OCI-LY1 (cell line): ENCODE results near the gene EXOC7.

Source experiments
- CTCF ChIP-seq: fragments of 200-600 bp; sonication (generic), shearing (Covaris generic); IDR thresholded peaks from 2 replicates; pipeline ENCODE4 v1.5.1; 2017; ENCODE audit warnings: mild to moderate bottlenecking, antibody characterized with exemption, low read length, moderate library complexity, mixed read lengths
- EZH2 ChIP-seq: fragments of 200-600 bp; sonication (generic), shearing (Covaris generic); IDR thresholded peaks from 2 replicates; pipeline ENCODE4 v1.8.0; 2017; ENCODE audit warnings: borderline replicate concordance, mixed run types, mild to moderate bottlenecking, antibody characterized with exemption, low read length, moderate library complexity, mixed read lengths

- TF ChIP-seq EZH2: no peak
- TF ChIP-seq CTCF: no peak
Observed at GRCh38 chr17:76141212-76142038, 37.8 kb upstream of the EXOC7 start, which contains the start of gene FOXJ1.
